SJCRH30 (cell line): ENCODE results near the gene KCNK18. TPM values are rescaled to one million over a fixed set of nuclear protein-coding genes. Genes with fewer than 3 reads are reported as not detected.
"Not testable (repeated sequence)": the region's sequence is repeated elsewhere in the genome, so short reads cannot be mapped to it uniquely, and the experiment has no call there.

Source experiments
- DNase-seq, 2 experiments: peaks; one replicate each; pipeline ENCODE4 v3.0.0-alpha.2; 2015 to 2020
- H3K27ac ChIP-seq: fragments of 250-450 bp; sonication (Bioruptor Pico); 2 replicates; pipeline ENCODE4 v1.5.1; 2020; ENCODE audit warnings: mild to moderate bottlenecking, moderate library complexity
- H3K27me3 ChIP-seq: fragments of 250-450 bp; sonication (Bioruptor Pico); 2 replicates; pipeline ENCODE4 v1.5.1; 2020; ENCODE audit warnings: mild to moderate bottlenecking, moderate library complexity
- H3K36me3 ChIP-seq: fragments of 250-450 bp; sonication (Bioruptor Pico); 2 replicates; pipeline ENCODE4 v1.5.1; 2020; ENCODE audit warnings: mild to moderate bottlenecking, moderate library complexity
- H3K4me1 ChIP-seq: fragments of 250-450 bp; sonication (Bioruptor Pico); 2 replicates; pipeline ENCODE4 v1.5.1; 2020; ENCODE audit warnings: mild to moderate bottlenecking, moderate library complexity
- H3K4me3 ChIP-seq: fragments of 250-450 bp; sonication (Bioruptor Pico); 2 replicates; pipeline ENCODE4 v1.5.1; 2020; ENCODE audit warnings: mild to moderate bottlenecking, moderate library complexity
- H3K9me3 ChIP-seq: fragments of 250-450 bp; sonication (Bioruptor Pico); replicated peaks from 2 replicates; pipeline ENCODE4 v1.5.1; 2020; ENCODE audit warnings: mild to moderate bottlenecking, moderate library complexity
- total RNA-seq: library from RNA; depleted of rRNA; stranded (reverse); fragments of >200 nt; shearing (Covaris generic); gene quantifications from 2 replicates; pipeline ENCODE4 v1.2.3, GENCODE V29; 2014

KCNK18 gene
- total RNA-seq, 1 experiment from 2014 or later: not detected

- DNase-seq: no peak
- H3K9me3 ChIP-seq: no peaks in the 10 kb centered on the region
- H3K27me3 ChIP-seq: peaks cover 8% of the 10 kb centered on the region; the same call in 1 of the 2 replicates
- no peak overlapping the region for H3K27ac ChIP-seq
- no peaks in the 10 kb centered on the region for H3K4me1 ChIP-seq
- no peaks in the 10 kb centered on the region for H3K36me3 ChIP-seq
- no peak overlapping the region for H3K4me3 ChIP-seq
These were observed 30.6 kb upstream of the KCNK18 start for GRCh38 chr10:117166418-117167345.

- H3K27ac ChIP-seq: no peak overlapping the region
- no peak overlapping the region for H3K4me3 ChIP-seq
- DNase-seq: no peak
- no peaks in the 10 kb centered on the region for H3K36me3 ChIP-seq
- H3K9me3 ChIP-seq: no peaks in the 10 kb centered on the region
- no peaks in the 10 kb centered on the region for H3K4me1 ChIP-seq
- H3K27me3 ChIP-seq: peaks cover 8% of the 10 kb centered on the region
These were observed 29.9 kb upstream of the KCNK18 start for GRCh38 chr10:117167346-117167788.

GRCh38 chr10:117167789-117168674 is 29.3 kb upstream of the KCNK18 start:
- H3K4me1 ChIP-seq: no peaks in the 10 kb centered on the region
- H3K9me3 ChIP-seq: no peaks in the 10 kb centered on the region
- H3K27ac ChIP-seq: no peak overlapping the region
- DNase-seq: peak; percentile 17 to 47
- H3K4me3 ChIP-seq: no peak overlapping the region
- peaks cover 9% of the 10 kb centered on the region for H3K27me3 ChIP-seq
- no peaks in the 10 kb centered on the region for H3K36me3 ChIP-seq

- H3K9me3 ChIP-seq: no peaks in the 10 kb centered on the region
- H3K4me1 ChIP-seq: no peaks in the 10 kb centered on the region
- H3K27ac ChIP-seq: no peak overlapping the region
- peaks cover 9% of the 10 kb centered on the region for H3K27me3 ChIP-seq
- no peak for DNase-seq
- no peak overlapping the region for H3K4me3 ChIP-seq
- no peaks in the 10 kb centered on the region for H3K36me3 ChIP-seq
These were observed 28.6 kb upstream of the KCNK18 start for GRCh38 chr10:117168729-117169128.

- Histone ChIP-seq H3K9me3 (no peaks in the 10 kb centered on the region), H3K4me3 (no peak overlapping the region), H3K27ac (no peak overlapping the region), H3K27me3 (peaks cover 9% of the 10 kb centered on the region), H3K4me1 (no peaks in the 10 kb centered on the region), H3K36me3 (no peaks in the 10 kb centered on the region)
- no peak for DNase-seq
These were observed 27.8 kb upstream of the KCNK18 start for GRCh38 chr10:117169480-117169879.

GRCh38 chr10:117170244-117170643 is 27.0 kb upstream of the KCNK18 start:
- no peaks in the 10 kb centered on the region for H3K36me3 ChIP-seq
- H3K27ac ChIP-seq: no peak overlapping the region
- H3K4me1 ChIP-seq: no peaks in the 10 kb centered on the region
- H3K9me3 ChIP-seq: no peaks in the 10 kb centered on the region
- peaks cover 9% of the 10 kb centered on the region for H3K27me3 ChIP-seq
- DNase-seq: no peak
- no peak overlapping the region for H3K4me3 ChIP-seq

GRCh38 chr10:117174439-117175214 is 22.7 kb upstream of the KCNK18 start:
- peak overlapping the region; percentile 19 for H3K4me3 ChIP-seq
- peaks cover 9% of the 10 kb centered on the region for H3K27me3 ChIP-seq
- no peaks in the 10 kb centered on the region for H3K9me3 ChIP-seq
- DNase-seq: peak; percentile 66 to 88
- no peak overlapping the region for H3K27ac ChIP-seq
- no peaks in the 10 kb centered on the region for H3K36me3 ChIP-seq
- H3K4me1 ChIP-seq: no peaks in the 10 kb centered on the region

- Histone ChIP-seq H3K4me1 (no peaks in the 10 kb centered on the region), H3K9me3 (no peaks in the 10 kb centered on the region), H3K36me3 (no peaks in the 10 kb centered on the region), H3K4me3 (peak overlapping the region; percentile 19), H3K27ac (no peak overlapping the region), H3K27me3 (peaks cover 9% of the 10 kb centered on the region)
- peak; percentile 24 to 51 for DNase-seq
These were observed 21.9 kb upstream of the KCNK18 start for GRCh38 chr10:117175215-117175900.

- Histone ChIP-seq H3K4me1 (no peaks in the 10 kb centered on the region), H3K27me3 (peaks cover 9% of the 10 kb centered on the region), H3K4me3 (peak overlapping the region; percentile 19), H3K9me3 (no peaks in the 10 kb centered on the region), H3K36me3 (no peaks in the 10 kb centered on the region), H3K27ac (no peak overlapping the region)
- DNase-seq: peak; percentile 65 to 82
These were observed 21.3 kb upstream of the KCNK18 start for GRCh38 chr10:117175901-117176534.

- H3K27ac ChIP-seq: no peak overlapping the region
- no peak for DNase-seq
- no peaks in the 10 kb centered on the region for H3K9me3 ChIP-seq
- no peaks in the 10 kb centered on the region for H3K27me3 ChIP-seq
- no peaks in the 10 kb centered on the region for H3K4me1 ChIP-seq
- H3K4me3 ChIP-seq: no peak overlapping the region
- no peaks in the 10 kb centered on the region for H3K36me3 ChIP-seq
These were observed 19.1 kb upstream of the KCNK18 start for GRCh38 chr10:117178190-117178589.

GRCh38 chr10:117184296-117184695 is 13.0 kb upstream of the KCNK18 start:
- Histone ChIP-seq H3K4me1 (no peaks in the 10 kb centered on the region), H3K9me3 (no peaks in the 10 kb centered on the region), H3K27me3 (no peaks in the 10 kb centered on the region), H3K36me3 (no peaks in the 10 kb centered on the region), H3K4me3 (no peak overlapping the region), H3K27ac (no peak overlapping the region)
- no peak for DNase-seq

- no peak for DNase-seq
- no peaks in the 10 kb centered on the region for H3K36me3 ChIP-seq
These were observed 12.5 kb upstream of the KCNK18 start for GRCh38 chr10:117184821-117185220.

GRCh38 chr10:117185817-117186216 is 11.5 kb upstream of the KCNK18 start:
- H3K4me1 ChIP-seq, H3K4me3 ChIP-seq, H3K27ac ChIP-seq, H3K9me3 ChIP-seq, H3K36me3 ChIP-seq, H3K27me3 ChIP-seq, DNase-seq: not testable (repeated sequence)

More at GRCh38 chr10:117184821-117185220, 12.5 kb upstream of the KCNK18 start:
- Histone ChIP-seq H3K9me3 (no peaks in the 10 kb centered on the region), H3K27ac (no peak overlapping the region), H3K27me3 (no peaks in the 10 kb centered on the region), H3K4me3 (no peak overlapping the region), H3K4me1 (no peaks in the 10 kb centered on the region)
